ENCODE measurements around the gene AGTRAP. TPM values are rescaled to one million over a fixed set of nuclear protein-coding genes. Genes with fewer than 3 reads are reported as not detected.
A peak's percentile ranks its signal among the peaks of the same experiment; 100 is the strongest.

Gene AGTRAP
- total and polyA plus RNA-seq, 9 donors: 5.9 to 53.2 (median 31.1) TPM

DNA sequence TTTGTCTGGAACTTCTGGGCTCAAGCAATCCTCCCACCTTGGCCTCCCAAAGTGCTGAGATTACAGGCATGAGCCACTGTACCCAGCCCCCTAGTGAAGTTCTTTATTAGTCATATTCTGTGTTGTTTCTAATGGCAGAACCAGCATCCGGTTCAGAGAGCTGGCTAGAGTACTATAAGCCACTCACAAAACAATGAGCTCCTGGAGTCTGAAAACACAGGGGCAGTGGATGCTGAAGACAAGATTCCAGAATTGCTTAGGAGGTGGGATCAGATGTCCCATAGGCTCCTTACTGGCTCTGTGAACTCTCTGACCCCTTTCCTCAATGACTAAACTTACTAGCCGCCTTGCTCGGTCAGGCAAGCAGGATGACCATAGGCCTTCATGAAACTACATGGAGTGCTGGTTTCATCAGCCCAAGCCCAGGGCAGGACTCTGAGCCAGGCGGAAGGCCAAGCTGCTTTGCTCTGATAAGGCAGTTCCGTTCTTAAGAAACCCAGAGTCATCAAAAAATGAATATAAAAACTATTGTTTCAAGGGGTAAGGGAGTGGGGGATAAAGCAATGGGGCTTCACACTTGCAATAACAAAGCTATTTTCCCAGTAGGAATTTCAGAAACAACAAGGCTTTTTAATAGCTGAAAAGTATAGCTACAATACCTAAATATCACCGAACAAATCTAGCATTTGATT, 61.7 kb downstream of the AGTRAP start:
- no peaks in the 10 kb centered on the region for H3K36me3 ChIP-seq
- peak overlapping the region; percentile 78 to 89 for H3K27ac ChIP-seq
- H3K9me3 ChIP-seq: no peaks in the 10 kb centered on the region
- WGBS, 3 donors: 39 to 46% (median 39%) methylated on average over 6 of the region's 6 CpGs
- TF ChIP-seq EP300 (IDR thresholded peaks at IDR 0.05) (no peak), POLR2A (IDR thresholded peaks at IDR 0.05) (no peak)
- TF ChIP-seq, protein P1, sequence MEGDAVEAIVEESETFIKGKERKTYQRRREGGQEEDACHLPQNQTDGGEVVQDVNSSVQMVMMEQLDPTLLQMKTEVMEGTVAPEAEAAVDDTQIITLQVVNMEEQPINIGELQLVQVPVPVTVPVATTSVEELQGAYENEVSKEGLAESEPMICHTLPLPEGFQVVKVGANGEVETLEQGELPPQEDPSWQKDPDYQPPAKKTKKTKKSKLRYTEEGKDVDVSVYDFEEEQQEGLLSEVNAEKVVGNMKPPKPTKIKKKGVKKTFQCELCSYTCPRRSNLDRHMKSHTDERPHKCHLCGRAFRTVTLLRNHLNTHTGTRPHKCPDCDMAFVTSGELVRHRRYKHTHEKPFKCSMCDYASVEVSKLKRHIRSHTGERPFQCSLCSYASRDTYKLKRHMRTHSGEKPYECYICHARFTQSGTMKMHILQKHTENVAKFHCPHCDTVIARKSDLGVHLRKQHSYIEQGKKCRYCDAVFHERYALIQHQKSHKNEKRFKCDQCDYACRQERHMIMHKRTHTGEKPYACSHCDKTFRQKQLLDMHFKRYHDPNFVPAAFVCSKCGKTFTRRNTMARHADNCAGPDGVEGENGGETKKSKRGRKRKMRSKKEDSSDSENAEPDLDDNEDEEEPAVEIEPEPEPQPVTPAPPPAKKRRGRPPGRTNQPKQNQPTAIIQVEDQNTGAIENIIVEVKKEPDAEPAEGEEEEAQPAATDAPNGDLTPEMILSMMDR (IDR thresholded peaks at IDR 0.05): no peak
- H3K4me1 ChIP-seq (ENCODE audit: insufficient read depth): peaks cover 9% of the 10 kb centered on the region
- intact Hi-C loops (cut with DNase I): loop anchor here in 1 of 4 donors (10.0 kb wide), 1 partner anchor 63 kb away; the partner anchor contains the start of gene AGTRAP
- no peaks in the 10 kb centered on the region for H3K27me3 ChIP-seq
- peak; percentile 80 to 85 (median 81) for DNase-seq
- H3K4me3 ChIP-seq: no peak overlapping the region

DNA sequence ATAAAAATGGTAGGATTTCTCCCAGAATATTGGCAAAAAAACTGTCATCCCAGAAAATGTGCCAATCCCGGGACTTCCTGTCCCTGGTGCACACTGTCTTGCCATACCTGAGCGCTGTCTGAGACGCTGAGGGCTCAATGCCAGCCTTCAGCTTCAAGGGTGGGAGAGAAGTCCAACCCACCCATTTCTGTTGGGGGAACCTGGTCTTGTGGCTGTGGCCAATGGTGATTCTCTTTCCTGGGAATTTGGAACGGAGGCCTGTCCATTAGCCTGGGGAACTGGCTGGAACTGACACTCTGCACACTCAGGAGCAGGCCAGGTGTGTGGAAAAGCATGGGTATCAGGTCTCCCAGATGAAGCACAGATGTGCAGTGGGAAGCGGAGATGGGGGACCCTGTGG, 63.2 kb downstream of the AGTRAP start:
- Histone ChIP-seq H3K27ac (no peak overlapping the region), H3K4me1 (ENCODE audit: insufficient read depth) (peaks cover 9% of the 10 kb centered on the region), H3K36me3 (no peaks in the 10 kb centered on the region), H3K4me3 (no peak overlapping the region), H3K27me3 (no peaks in the 10 kb centered on the region), H3K9me3 (no peaks in the 10 kb centered on the region)
- WGBS, 3 donors: 92 to 96% (median 94%) methylated on average over 5 of the region's 5 CpGs
- DNase-seq: peak in 2 of 5 donors; percentile 23 to 46
- intact Hi-C loops (cut with DNase I): loop anchor here in 1 of 4 donors (10.0 kb wide), 1 partner anchor 64 kb away; the partner anchor contains the start of gene AGTRAP
- TF ChIP-seq POLR2A (IDR thresholded peaks at IDR 0.05) (no peak), EP300 (IDR thresholded peaks at IDR 0.05) (no peak)
- TF ChIP-seq, protein P1 (IDR thresholded peaks at IDR 0.05): no peak

DNA sequence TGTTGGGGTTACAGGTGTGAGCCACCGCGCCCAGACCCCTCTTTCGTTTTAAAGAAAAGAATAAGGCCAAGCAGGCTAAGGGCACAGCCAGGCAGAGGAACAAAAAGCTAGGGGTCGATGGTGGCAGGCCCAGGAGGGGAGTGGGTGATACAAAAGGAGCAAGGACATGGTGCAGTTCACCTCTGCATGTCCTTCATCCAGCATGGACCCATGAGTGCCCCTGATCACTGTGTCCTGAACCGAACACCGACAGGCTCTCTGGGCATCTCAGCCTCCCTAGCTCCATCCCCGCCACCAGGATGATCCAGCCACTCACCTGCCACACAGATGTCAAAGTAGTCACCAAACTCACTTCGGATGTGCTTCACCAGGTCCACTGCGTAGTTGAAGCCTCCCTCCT, 64.0 kb downstream of the AGTRAP start:
- Histone ChIP-seq H3K9me3 (no peaks in the 10 kb centered on the region), H3K27ac (no peak overlapping the region), H3K4me3 (no peak overlapping the region), H3K36me3 (no peaks in the 10 kb centered on the region), H3K27me3 (no peaks in the 10 kb centered on the region), H3K4me1 (ENCODE audit: insufficient read depth) (peaks cover 9% of the 10 kb centered on the region)
- TF ChIP-seq, protein P1 (IDR thresholded peaks at IDR 0.05): no peak
- TF ChIP-seq EP300 (IDR thresholded peaks at IDR 0.05) (no peak), POLR2A (IDR thresholded peaks at IDR 0.05) (no peak)
- 91 to 94% (median 91%) methylated on average over 9 of the region's 9 CpGs for whole genome bisulfite sequencing, 3 donors
- peak in 1 of 5 donors; percentile 23 for DNase-seq
- intact Hi-C loops (cut with DNase I): loop anchor here in 1 of 4 donors (10.0 kb wide), 1 partner anchor 65 kb away; the partner anchor contains the start of gene AGTRAP

DNA sequence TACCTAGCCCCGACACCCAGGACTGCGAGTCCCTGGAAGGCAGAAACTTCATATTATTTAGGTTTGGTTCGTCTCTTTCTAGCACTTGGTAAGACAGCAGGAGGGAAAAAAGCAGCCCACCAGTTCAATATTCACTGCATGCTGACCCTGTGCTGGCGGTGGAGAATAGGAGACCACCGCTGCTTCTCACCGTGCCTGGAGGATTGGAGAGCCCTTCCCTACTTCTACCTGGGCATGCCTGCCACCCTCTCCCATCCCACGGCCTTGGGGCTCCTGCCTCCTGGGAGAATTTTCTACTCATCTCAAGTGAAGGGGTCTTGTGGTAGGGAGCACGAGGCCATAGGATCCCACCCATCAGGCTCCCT, 64.4 kb downstream of the AGTRAP start:
- H3K27me3 ChIP-seq: no peaks in the 10 kb centered on the region
- no peak for DNase-seq
- TF ChIP-seq, protein P1 (IDR thresholded peaks at IDR 0.05): no peak
- TF ChIP-seq POLR2A (IDR thresholded peaks at IDR 0.05): no peak
- TF ChIP-seq EP300 (IDR thresholded peaks at IDR 0.05): no peak
- no peak overlapping the region for H3K27ac ChIP-seq
- H3K36me3 ChIP-seq: no peaks in the 10 kb centered on the region
- H3K9me3 ChIP-seq: no peaks in the 10 kb centered on the region
- 90 to 93% (median 92%) methylated on average over 8 of the region's 8 CpGs for WGBS, 3 donors
- peaks cover 9% of the 10 kb centered on the region for H3K4me1 ChIP-seq (ENCODE audit: insufficient read depth)
- intact Hi-C loops (cut with DNase I): no loop called here
- no peak overlapping the region for H3K4me3 ChIP-seq

Other genes with a start within 250 kb of the AGTRAP start
- 10 to 100 TPM in 1 of 7 donors, 1 to 10 TPM in 6; 1.3 to 17.6 (median 3.1) TPM for gene FBXO2, start 81.7 kb upstream of the AGTRAP start, total RNA-seq
- 1 to 10 TPM in 1 of 2 donors, under 1 TPM in 1; 0.50 to 1.5 TPM for gene FBXO2, start 81.7 kb upstream of the AGTRAP start, polyA plus RNA-seq
- gene FBXO44, start 81.3 kb upstream of the AGTRAP start, total RNA-seq: 10 to 100 TPM; 15.0 to 20.8 (median 17.5) TPM
- gene FBXO44, start 81.3 kb upstream of the AGTRAP start, polyA plus RNA-seq: 10 to 100 TPM in 1 of 2 donors, 1 to 10 TPM in 1; 4.2 to 20.8 TPM
- 10 to 100 TPM in 1 of 7 donors, 1 to 10 TPM in 6; 5.2 to 11.8 (median 6.3) TPM for gene FBXO6, start 71.9 kb upstream of the AGTRAP start, total RNA-seq
- gene FBXO6, start 71.9 kb upstream of the AGTRAP start, polyA plus RNA-seq: 1 to 10 TPM; 3.0 to 7.3 TPM
- 10 to 100 TPM; 21.1 to 35.9 (median 27.8) TPM for gene MAD2L2, start 55.0 kb upstream of the AGTRAP start, total RNA-seq
- gene MAD2L2, start 55.0 kb upstream of the AGTRAP start, polyA plus RNA-seq: 10 to 100 TPM; 13.0 to 34.6 TPM
- gene DRAXIN, start 44.4 kb upstream of the AGTRAP start, total RNA-seq: under 1 TPM in 5 of 7 donors, not detected in 2; under 0.01 to 0.33 (median 0.05) TPM
- gene DRAXIN, start 44.4 kb upstream of the AGTRAP start, polyA plus RNA-seq: under 1 TPM; 0.01 to 0.12 TPM
- gene C1orf167, start 26.1 kb downstream of the AGTRAP start, total RNA-seq: 1 to 10 TPM in 3 of 7 donors, under 1 TPM in 3, not detected in 1; 0.48 to 1.8 (median 1.1) TPM
- gene C1orf167, start 26.1 kb downstream of the AGTRAP start, polyA plus RNA-seq: 1 to 10 TPM in 1 of 2 donors, not detected in 1; 4.4 TPM
- gene MTHFR, start 69.8 kb downstream of the AGTRAP start, total RNA-seq: 100 to 1,000 TPM in 1 of 7 donors, 10 to 100 TPM in 6; 41.2 to 161 (median 56.7) TPM
- 10 to 100 TPM; 13.1 to 25.0 TPM for gene MTHFR, start 69.8 kb downstream of the AGTRAP start, polyA plus RNA-seq
- 10 to 100 TPM; 11.7 to 39.7 (median 32.1) TPM for gene CLCN6, start 70.1 kb downstream of the AGTRAP start, total RNA-seq
- gene CLCN6, start 70.1 kb downstream of the AGTRAP start, polyA plus RNA-seq: 10 to 100 TPM; 14.6 to 16.7 TPM
- gene NPPA, start 111.6 kb downstream of the AGTRAP start, total RNA-seq: 1 to 10 TPM in 2 of 7 donors, under 1 TPM in 2, not detected in 3; 0.83 to 2.5 (median 1.2) TPM
- under 1 TPM in 1 of 2 donors, not detected in 1; 0.86 TPM for gene NPPA, start 111.6 kb downstream of the AGTRAP start, polyA plus RNA-seq
- not detected for gene NPPB, start 122.8 kb downstream of the AGTRAP start, total RNA-seq
- gene NPPB, start 122.8 kb downstream of the AGTRAP start, polyA plus RNA-seq: under 1 TPM in 1 of 2 donors, not detected in 1; 0.22 TPM
- 10 to 100 TPM; 24.5 to 47.7 (median 26.8) TPM for gene KIAA2013, start 190.3 kb downstream of the AGTRAP start, total RNA-seq
- 10 to 100 TPM; 17.3 to 29.7 TPM for gene KIAA2013, start 190.3 kb downstream of the AGTRAP start, polyA plus RNA-seq
- gene PLOD1, start 198.6 kb downstream of the AGTRAP start, total RNA-seq: 10 to 100 TPM; 26.3 to 98.2 (median 58.7) TPM
- 10 to 100 TPM; 52.3 to 67.9 TPM for gene PLOD1, start 198.6 kb downstream of the AGTRAP start, polyA plus RNA-seq
- 10 to 100 TPM; 27.8 to 67.8 (median 55.8) TPM for gene MFN2, start 244.3 kb downstream of the AGTRAP start, total RNA-seq
- gene MFN2, start 244.3 kb downstream of the AGTRAP start, polyA plus RNA-seq: 10 to 100 TPM; 29.7 to 77.0 TPM

All from ovary (tissue), 9 donors.